ENCODE data around the gene PFKFB4. TPM values are rescaled to one million over a fixed set of nuclear protein-coding genes. Genes with fewer than 3 reads are reported as not detected.

PFKFB4 gene
- total RNA-seq, 2 experiments from 2014 or later: 0.98 to 2.5 TPM

DNA sequence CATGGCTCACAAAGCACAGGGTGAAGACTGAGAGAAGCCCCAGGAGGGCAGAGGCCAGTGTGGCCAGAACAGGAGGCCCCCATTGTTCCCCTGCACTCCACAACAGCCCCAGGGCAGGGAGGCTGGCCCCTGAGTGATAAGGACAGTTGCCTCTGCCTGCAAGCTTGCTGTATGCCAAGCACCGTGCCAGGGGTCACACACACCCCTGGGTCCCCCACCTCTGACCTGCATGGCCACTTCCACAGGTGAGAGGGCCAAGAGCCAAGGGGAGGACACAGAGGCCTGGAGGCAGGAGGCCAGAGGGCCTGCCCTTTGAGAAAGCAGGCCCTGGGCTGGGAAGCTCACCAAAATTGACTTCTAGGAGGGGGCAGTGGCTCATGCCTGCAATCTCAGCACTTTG is 86.3 kb downstream of the PFKFB4 start:
- no peaks in the 10 kb centered on the region for H3K9me3 Mint-ChIP-seq
- peak overlapping the region; percentile 94 for H3K27ac Mint-ChIP-seq
- peaks cover 50% of the 10 kb centered on the region for H3K36me3 Mint-ChIP-seq (ENCODE audit: low read depth)
- peaks cover 40% of the 10 kb centered on the region for H3K36me3 ChIP-seq (ENCODE audit: insufficient read depth, low read length)
- H3K9me3 ChIP-seq (ENCODE audit: control insufficient read depth in 1 of 2, insufficient read depth in 1 of 2, low read length in 2 of 2): no peaks in the 10 kb centered on the region
- peaks cover 67% of the 10 kb centered on the region for H3K4me1 Mint-ChIP-seq (ENCODE audit: low read depth)
- H3K27me3 Mint-ChIP-seq: no peaks in the 10 kb centered on the region
- POLR2A ChIA-PET: interaction anchor here (1.2 to 2.1 kb wide), 4 partner anchors 24 to 86 kb away, joined by 3 to 9 read pairs (median 4); partner anchors contain the start of genes ATRIP, CCDC51, PFKFB4 and TMA7
- TF ChIP-seq, protein P1, sequence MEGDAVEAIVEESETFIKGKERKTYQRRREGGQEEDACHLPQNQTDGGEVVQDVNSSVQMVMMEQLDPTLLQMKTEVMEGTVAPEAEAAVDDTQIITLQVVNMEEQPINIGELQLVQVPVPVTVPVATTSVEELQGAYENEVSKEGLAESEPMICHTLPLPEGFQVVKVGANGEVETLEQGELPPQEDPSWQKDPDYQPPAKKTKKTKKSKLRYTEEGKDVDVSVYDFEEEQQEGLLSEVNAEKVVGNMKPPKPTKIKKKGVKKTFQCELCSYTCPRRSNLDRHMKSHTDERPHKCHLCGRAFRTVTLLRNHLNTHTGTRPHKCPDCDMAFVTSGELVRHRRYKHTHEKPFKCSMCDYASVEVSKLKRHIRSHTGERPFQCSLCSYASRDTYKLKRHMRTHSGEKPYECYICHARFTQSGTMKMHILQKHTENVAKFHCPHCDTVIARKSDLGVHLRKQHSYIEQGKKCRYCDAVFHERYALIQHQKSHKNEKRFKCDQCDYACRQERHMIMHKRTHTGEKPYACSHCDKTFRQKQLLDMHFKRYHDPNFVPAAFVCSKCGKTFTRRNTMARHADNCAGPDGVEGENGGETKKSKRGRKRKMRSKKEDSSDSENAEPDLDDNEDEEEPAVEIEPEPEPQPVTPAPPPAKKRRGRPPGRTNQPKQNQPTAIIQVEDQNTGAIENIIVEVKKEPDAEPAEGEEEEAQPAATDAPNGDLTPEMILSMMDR (IDR thresholded peaks at IDR 0.05): no peak
- DNase-seq (no peak), ATAC-seq (ENCODE audit: poor library complexity) (no peak)
- CTCF ChIA-PET: interaction anchor here (0.6 to 1.3 kb wide), 3 partner anchors 34 to 69 kb away, joined by 3 to 5 read pairs (median 3); no protein-coding TSS in a partner anchor
- no peaks in the 10 kb centered on the region for H3K27me3 ChIP-seq (ENCODE audit: control insufficient read depth in 1 of 2, insufficient read depth in 2 of 2, low read length in 2 of 2)
- H3K4me3 Mint-ChIP-seq: peak overlapping the region; percentile 79
- peak overlapping the region; percentile 24 to 30 for H3K27ac ChIP-seq (ENCODE audit: low read depth in 1 of 2, low read length in 2 of 2)
- H3K4me1 ChIP-seq (ENCODE audit: insufficient read depth, low read length): peaks cover 95% of the 10 kb centered on the region
- intact Hi-C loops (cut with DNase I, micrococcal nuclease): no loop called here
- H3K4me3 ChIP-seq (ENCODE audit: low read length): no peak overlapping the region

DNA sequence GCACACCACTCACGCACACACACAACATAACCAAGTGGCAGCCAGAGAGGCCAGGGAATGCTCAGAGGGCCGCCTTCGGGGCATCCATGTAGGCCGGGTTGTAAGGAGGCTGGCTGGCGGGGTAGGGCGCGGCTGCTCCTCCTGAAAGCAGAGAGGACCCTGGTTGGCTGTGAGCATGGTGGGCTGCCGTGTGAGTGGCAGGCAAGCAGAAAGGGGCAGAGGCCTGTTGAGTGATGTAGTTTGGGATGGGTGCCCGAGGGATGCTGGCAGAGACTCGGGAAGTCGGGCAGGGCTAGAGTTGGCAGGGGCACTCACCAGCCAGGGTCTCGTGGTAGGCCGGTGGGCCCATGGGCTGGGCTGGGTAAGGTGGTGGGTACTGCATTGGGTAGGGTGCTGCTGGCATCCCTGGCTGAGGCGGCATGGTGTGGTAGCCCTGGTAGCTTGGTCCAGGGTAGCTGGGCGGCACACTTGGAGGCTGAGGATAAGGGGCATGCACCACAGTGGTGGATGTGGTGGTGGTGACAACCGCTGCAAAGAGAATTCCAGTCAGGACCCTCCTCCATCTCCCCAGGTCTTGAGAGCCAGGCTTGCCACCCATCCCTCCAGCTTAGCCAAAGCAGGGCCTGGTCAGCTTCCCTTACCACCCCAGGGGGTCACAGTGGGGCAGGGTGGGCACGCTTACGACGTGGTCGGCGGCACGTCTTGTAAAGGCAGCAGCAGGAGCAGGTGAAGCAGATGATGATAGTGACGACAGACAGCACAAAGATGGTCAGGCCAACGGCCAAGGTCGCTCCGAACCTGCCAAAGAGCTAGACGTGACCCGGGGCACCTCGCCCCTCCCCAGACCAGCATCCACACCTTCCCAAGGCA is 87.3 kb downstream of the PFKFB4 start:
- no peaks in the 10 kb centered on the region for H3K9me3 ChIP-seq (ENCODE audit: control insufficient read depth in 1 of 2, insufficient read depth in 1 of 2, low read length in 2 of 2)
- H3K4me1 Mint-ChIP-seq (ENCODE audit: low read depth): peaks cover 62% of the 10 kb centered on the region
- CTCF ChIA-PET: interaction anchor here (0.7 to 1.3 kb wide), 3 partner anchors 33 to 38 kb away, joined by 3 to 5 read pairs (median 3); no protein-coding TSS in a partner anchor
- POLR2A ChIA-PET: interaction anchor here (1.2 to 3.6 kb wide), 3 partner anchors 9 to 29 kb away, joined by 4 to 26 read pairs (median 9); partner anchors contain the start of genes ATRIP, CCDC51 and TMA7
- H3K9me3 Mint-ChIP-seq: no peaks in the 10 kb centered on the region
- H3K27me3 ChIP-seq (ENCODE audit: control insufficient read depth in 1 of 2, insufficient read depth in 2 of 2, low read length in 2 of 2): no peaks in the 10 kb centered on the region
- ATAC-seq (ENCODE audit: poor library complexity): no peak
- peaks cover 50% of the 10 kb centered on the region for H3K36me3 Mint-ChIP-seq (ENCODE audit: low read depth)
- no peak overlapping the region for H3K4me3 ChIP-seq (ENCODE audit: low read length)
- intact Hi-C loops (cut with DNase I, micrococcal nuclease): loop anchor here in 1 of 2 experiments (10.0 kb wide), 1 partner anchor 186 kb away; no protein-coding TSS in a partner anchor
- no peak for DNase-seq
- H3K27ac ChIP-seq (ENCODE audit: low read depth in 1 of 2, low read length in 2 of 2): peak overlapping the region in 1 of 2 donors; percentile 6
- H3K27ac Mint-ChIP-seq: peak overlapping the region; percentile 94
- peaks cover 93% of the 10 kb centered on the region for H3K4me1 ChIP-seq (ENCODE audit: insufficient read depth, low read length)
- peak overlapping the region; percentile 87 for H3K4me3 Mint-ChIP-seq
- TF ChIP-seq, protein P1 (IDR thresholded peaks at IDR 0.05): no peak
- H3K36me3 ChIP-seq (ENCODE audit: insufficient read depth, low read length): peaks cover 41% of the 10 kb centered on the region
- no peaks in the 10 kb centered on the region for H3K27me3 Mint-ChIP-seq

DNA sequence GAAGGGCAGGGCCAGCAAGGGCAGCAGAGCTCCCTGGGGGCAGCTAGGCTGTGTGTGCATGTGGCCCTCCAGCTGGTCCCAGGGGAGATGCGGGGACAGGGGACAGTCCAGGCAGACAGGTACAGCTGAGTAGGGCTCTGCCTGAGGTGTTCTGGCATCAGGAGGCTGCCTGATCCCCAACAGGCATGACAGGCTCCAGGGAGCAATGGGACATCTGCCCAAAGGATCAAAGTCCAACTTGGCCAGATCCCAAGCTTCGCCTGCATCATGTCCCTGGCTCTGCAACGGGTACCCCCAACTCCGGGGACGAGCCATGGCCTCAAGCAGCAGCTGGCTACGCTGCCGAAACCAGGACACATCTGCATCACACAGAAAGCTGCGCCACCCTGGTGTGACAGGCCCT is 88.3 kb downstream of the PFKFB4 start:
- Histone ChIP-seq H3K4me1 (ENCODE audit: insufficient read depth, low read length) (peaks cover 86% of the 10 kb centered on the region), H3K36me3 (ENCODE audit: insufficient read depth, low read length) (peaks cover 41% of the 10 kb centered on the region), H3K4me3 (ENCODE audit: low read length) (no peak overlapping the region), H3K9me3 (ENCODE audit: control insufficient read depth in 1 of 2, insufficient read depth in 1 of 2, low read length in 2 of 2) (no peaks in the 10 kb centered on the region), H3K27ac (ENCODE audit: low read depth in 1 of 2, low read length in 2 of 2) (peak overlapping the region; percentile 3 to 94), H3K27me3 (ENCODE audit: control insufficient read depth in 1 of 2, insufficient read depth in 2 of 2, low read length in 2 of 2) (no peaks in the 10 kb centered on the region)
- Mint-ChIP-seq H3K36me3 (ENCODE audit: low read depth) (peaks cover 50% of the 10 kb centered on the region), H3K9me3 (no peaks in the 10 kb centered on the region), H3K27ac (peak overlapping the region; percentile 94), H3K4me3 (peak overlapping the region; percentile 87), H3K27me3 (no peaks in the 10 kb centered on the region), H3K4me1 (ENCODE audit: low read depth) (peaks cover 57% of the 10 kb centered on the region)
- TF ChIP-seq, protein P1 (IDR thresholded peaks at IDR 0.05): no peak
- POLR2A ChIA-PET: interaction anchor here (0.9 to 3.6 kb wide), 5 partner anchors 10 to 32 kb away, joined by 3 to 26 read pairs (median 9); partner anchors contain the start of genes ATRIP, CCDC51 and TMA7
- intact Hi-C loops (cut with DNase I, micrococcal nuclease): loop anchor here in 1 of 2 experiments (10.0 kb wide), 1 partner anchor 186 kb away; no protein-coding TSS in a partner anchor
- CTCF ChIA-PET: interaction anchor here (0.7 kb wide), 1 partner anchor 33 kb away, joined by 3 read pairs; no protein-coding TSS in a partner anchor
- no peak for ATAC-seq (ENCODE audit: poor library complexity)
- no peak for DNase-seq

Small RNAs within 50 kb of the gene (microRNA-seq; reads per million reads assigned to microRNA genes)
- gene MIR6823 (ENCODE audit: borderline microRNAs expressed, borderline replicate concordance): not detected
- not detected for gene MIR711 (ENCODE audit: borderline microRNAs expressed, borderline replicate concordance)

Other genes with a start within 250 kb of the PFKFB4 start
- not detected for gene SPINK8, start 223.1 kb downstream of the PFKFB4 start, total RNA-seq
- not detected for gene FBXW12, start 184.6 kb downstream of the PFKFB4 start, total RNA-seq
- 1 to 10 TPM; 1.1 to 2.0 TPM for gene PLXNB1, start 126.7 kb downstream of the PFKFB4 start, total RNA-seq
- 1 to 10 TPM; 5.5 to 5.8 TPM for gene CCDC51, start 116.7 kb downstream of the PFKFB4 start, total RNA-seq
- gene TMA7, start 116.5 kb downstream of the PFKFB4 start, total RNA-seq: 100 to 1,000 TPM; 289 to 297 TPM
- gene ATRIP, start 110.1 kb downstream of the PFKFB4 start, total RNA-seq: 10 to 100 TPM in 1 of 2 experiments, 1 to 10 TPM in 1; 8.8 to 10.3 TPM
- gene SHISA5, start 52.6 kb downstream of the PFKFB4 start, total RNA-seq: 100 to 1,000 TPM; 102 to 109 TPM
- not detected for gene UCN2, start 7.0 kb upstream of the PFKFB4 start, total RNA-seq
- gene COL7A1, start 38.5 kb upstream of the PFKFB4 start, total RNA-seq: under 1 TPM; 0.73 to 0.93 TPM
- 10 to 100 TPM; 74.1 to 75.5 TPM for gene UQCRC1, start 52.8 kb upstream of the PFKFB4 start, total RNA-seq
- not detected for gene TMEM89, start 65.0 kb upstream of the PFKFB4 start, total RNA-seq
- 10 to 100 TPM; 13.5 to 14.4 TPM for gene SLC26A6, start 78.7 kb upstream of the PFKFB4 start, total RNA-seq
- gene CELSR3, start 106.1 kb upstream of the PFKFB4 start, total RNA-seq: 1 to 10 TPM; 4.9 to 5.0 TPM
- 10 to 100 TPM in 1 of 2 experiments, 1 to 10 TPM in 1; 9.7 to 10.8 TPM for gene NCKIPSD, start 129.1 kb upstream of the PFKFB4 start, total RNA-seq
- 100 to 1,000 TPM in 1 of 2 experiments, 10 to 100 TPM in 1; 97.2 to 121 TPM for gene IP6K2, start 160.4 kb upstream of the PFKFB4 start, total RNA-seq